ENCODE measurements around the gene MCTP1. TPM values are rescaled to one million over a fixed set of nuclear protein-coding genes. Genes with fewer than 3 reads are reported as not detected.

The MCTP1 gene
- total RNA-seq, 1 donor from 2014 or later, result 1.7 TPM

DNA sequence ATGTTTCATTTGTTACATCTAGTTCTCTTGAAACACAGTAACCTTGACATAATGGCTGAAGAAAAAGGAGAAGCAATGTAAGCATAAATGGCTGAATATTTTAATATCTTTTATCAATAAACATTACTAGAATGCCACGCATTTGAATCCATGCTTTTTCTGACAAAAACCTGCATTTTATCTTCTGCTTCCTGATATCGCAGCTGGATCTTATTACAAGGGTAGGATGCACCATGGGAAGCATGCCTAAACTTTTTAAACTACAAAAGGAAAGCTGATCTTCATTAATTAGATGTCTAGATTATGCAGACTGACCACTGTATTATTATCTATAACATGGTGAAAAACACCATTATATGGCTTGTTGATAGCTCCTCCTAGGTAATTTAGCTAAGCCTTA is 509.8 kb downstream of the MCTP1 start:
- Mint-ChIP-seq H3K27me3 (ENCODE audit: low read depth) (no peaks in the 10 kb centered on the region), H3K9me3 (peaks cover 5% of the 10 kb centered on the region), H3K36me3 (ENCODE audit: low read depth) (no peaks in the 10 kb centered on the region), H3K4me1 (no peaks in the 10 kb centered on the region), H3K27ac (ENCODE audit: unreplicated experiment) (no peak overlapping the region), H3K4me3 (no peak overlapping the region)
- no peak for DNase-seq (ENCODE audit: low read depth, low spot score)
- TF ChIP-seq, protein P1, sequence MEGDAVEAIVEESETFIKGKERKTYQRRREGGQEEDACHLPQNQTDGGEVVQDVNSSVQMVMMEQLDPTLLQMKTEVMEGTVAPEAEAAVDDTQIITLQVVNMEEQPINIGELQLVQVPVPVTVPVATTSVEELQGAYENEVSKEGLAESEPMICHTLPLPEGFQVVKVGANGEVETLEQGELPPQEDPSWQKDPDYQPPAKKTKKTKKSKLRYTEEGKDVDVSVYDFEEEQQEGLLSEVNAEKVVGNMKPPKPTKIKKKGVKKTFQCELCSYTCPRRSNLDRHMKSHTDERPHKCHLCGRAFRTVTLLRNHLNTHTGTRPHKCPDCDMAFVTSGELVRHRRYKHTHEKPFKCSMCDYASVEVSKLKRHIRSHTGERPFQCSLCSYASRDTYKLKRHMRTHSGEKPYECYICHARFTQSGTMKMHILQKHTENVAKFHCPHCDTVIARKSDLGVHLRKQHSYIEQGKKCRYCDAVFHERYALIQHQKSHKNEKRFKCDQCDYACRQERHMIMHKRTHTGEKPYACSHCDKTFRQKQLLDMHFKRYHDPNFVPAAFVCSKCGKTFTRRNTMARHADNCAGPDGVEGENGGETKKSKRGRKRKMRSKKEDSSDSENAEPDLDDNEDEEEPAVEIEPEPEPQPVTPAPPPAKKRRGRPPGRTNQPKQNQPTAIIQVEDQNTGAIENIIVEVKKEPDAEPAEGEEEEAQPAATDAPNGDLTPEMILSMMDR (conservative IDR thresholded peaks at IDR 0.05), result no peak

DNA sequence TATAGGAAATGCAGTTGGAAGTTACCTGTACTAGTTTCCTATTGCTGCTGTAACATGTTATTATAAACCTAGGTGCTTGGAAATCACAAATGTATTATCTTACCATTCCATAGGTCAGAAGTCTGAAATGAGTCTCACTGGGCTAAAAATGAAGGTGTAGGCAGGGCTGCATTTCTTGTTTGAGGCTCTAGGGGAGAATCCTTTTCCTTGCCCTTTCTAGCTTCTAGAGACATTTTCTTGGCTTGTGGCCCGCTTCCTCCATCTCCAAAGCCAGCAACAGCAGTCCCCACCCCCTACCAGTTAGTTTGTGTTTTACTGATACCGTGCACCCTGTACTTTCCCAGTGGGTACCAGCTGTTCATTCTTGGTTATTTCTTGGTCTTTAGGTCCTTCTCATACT is 513.2 kb downstream of the MCTP1 start:
- no peak overlapping the region for H3K4me3 Mint-ChIP-seq
- TF ChIP-seq, protein P1 (conservative IDR thresholded peaks at IDR 0.05), result no peak
- no peak overlapping the region for H3K27ac Mint-ChIP-seq (ENCODE audit: unreplicated experiment)
- peaks cover 5% of the 10 kb centered on the region for H3K9me3 Mint-ChIP-seq
- H3K27me3 Mint-ChIP-seq (ENCODE audit: low read depth), result no peaks in the 10 kb centered on the region
- no peaks in the 10 kb centered on the region for H3K4me1 Mint-ChIP-seq
- DNase-seq (ENCODE audit: low read depth, low spot score), result no peak
- no peaks in the 10 kb centered on the region for H3K36me3 Mint-ChIP-seq (ENCODE audit: low read depth)

DNA sequence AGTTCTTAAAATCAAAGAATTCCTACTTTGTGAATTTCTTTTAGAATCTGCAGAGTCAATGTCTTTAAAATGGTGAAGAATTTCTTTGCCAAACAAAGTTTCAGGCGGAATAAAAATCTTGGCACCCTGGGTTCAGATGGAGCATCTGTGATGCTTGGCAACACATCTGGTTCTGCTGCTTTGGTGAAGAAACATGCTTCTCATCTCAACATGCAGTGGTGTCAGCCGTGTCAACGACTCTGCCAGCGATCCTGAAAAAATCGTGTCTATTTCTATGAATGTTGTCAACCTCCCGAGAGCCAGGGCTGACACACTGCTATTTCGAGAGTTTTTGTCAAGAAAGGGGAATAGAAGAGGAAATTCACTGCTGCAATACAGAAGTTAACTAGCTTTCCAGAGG is 514.9 kb downstream of the MCTP1 start:
- H3K27me3 Mint-ChIP-seq (ENCODE audit: low read depth), result no peaks in the 10 kb centered on the region
- H3K9me3 Mint-ChIP-seq, result peaks cover 5% of the 10 kb centered on the region
- TF ChIP-seq, protein P1 (conservative IDR thresholded peaks at IDR 0.05), result no peak
- no peak overlapping the region for H3K27ac Mint-ChIP-seq (ENCODE audit: unreplicated experiment)
- no peaks in the 10 kb centered on the region for H3K4me1 Mint-ChIP-seq
- H3K36me3 Mint-ChIP-seq (ENCODE audit: low read depth), result no peaks in the 10 kb centered on the region
- H3K4me3 Mint-ChIP-seq, result no peak overlapping the region
- no peak for DNase-seq (ENCODE audit: low read depth, low spot score)

GRCh38 chr5:94761786-94762185 is 523.1 kb downstream of the MCTP1 start:
- H3K9me3 Mint-ChIP-seq, result no peaks in the 10 kb centered on the region
- TF ChIP-seq, protein P1 (conservative IDR thresholded peaks at IDR 0.05), result no peak
- no peak overlapping the region for H3K4me3 Mint-ChIP-seq
- H3K36me3 Mint-ChIP-seq (ENCODE audit: low read depth), result peaks cover 3% of the 10 kb centered on the region
- H3K4me1 Mint-ChIP-seq, result no peaks in the 10 kb centered on the region
- H3K27me3 Mint-ChIP-seq (ENCODE audit: low read depth), result no peaks in the 10 kb centered on the region
- DNase-seq (ENCODE audit: low read depth, low spot score), result no peak
- H3K27ac Mint-ChIP-seq (ENCODE audit: unreplicated experiment), result no peak overlapping the region

- DNase-seq (ENCODE audit: low read depth, low spot score), result no peak
- no peaks in the 10 kb centered on the region for H3K4me1 Mint-ChIP-seq
- no peaks in the 10 kb centered on the region for H3K27me3 Mint-ChIP-seq (ENCODE audit: low read depth)
- no peak overlapping the region for H3K27ac Mint-ChIP-seq (ENCODE audit: unreplicated experiment)
- H3K36me3 Mint-ChIP-seq (ENCODE audit: low read depth), result peaks cover 3% of the 10 kb centered on the region
- H3K4me3 Mint-ChIP-seq, result no peak overlapping the region
- H3K9me3 Mint-ChIP-seq, result no peaks in the 10 kb centered on the region
- TF ChIP-seq, protein P1 (conservative IDR thresholded peaks at IDR 0.05), result no peak
Measured at GRCh38 chr5:94761055-94761454, 523.8 kb downstream of the MCTP1 start.

- Mint-ChIP-seq H3K4me3 (no peak overlapping the region), H3K27me3 (ENCODE audit: low read depth) (no peaks in the 10 kb centered on the region), H3K27ac (ENCODE audit: unreplicated experiment) (no peak overlapping the region), H3K36me3 (ENCODE audit: low read depth) (peaks cover 3% of the 10 kb centered on the region), H3K9me3 (no peaks in the 10 kb centered on the region), H3K4me1 (no peaks in the 10 kb centered on the region)
- TF ChIP-seq, protein P1 (conservative IDR thresholded peaks at IDR 0.05), result no peak
- no peak for DNase-seq (ENCODE audit: low read depth, low spot score)
Measured at GRCh38 chr5:94759961-94760360, 524.9 kb downstream of the MCTP1 start.

All from neural crest cell (in vitro differentiated cells).